Psoas muscle (tissue), 8 donors: ENCODE results near the gene NEU4. TPM values are rescaled to one million over a fixed set of nuclear protein-coding genes. Genes with fewer than 3 reads are reported as not detected.
A peak's percentile ranks its signal among the peaks of the same experiment; 100 is the strongest.

Experiments used
- ATAC-seq, 4 donors: fragments of 200-7000 bp; cut with Tn5 transposase; one replicate each; pipeline ENCODE4 v1.9.1; 2020; ENCODE audit warnings: moderate library complexity in 3 of 4, mild to moderate bottlenecking in 2 of 4
- DNase-seq, 2 donors: peaks; one replicate each; pipeline ENCODE4 v3.0.0-alpha.2; 2020
- H3K27ac ChIP-seq: fragments of 200-600 bp; one replicate; pipeline ENCODE4 v1.8.0; 2022
- H3K27me3 ChIP-seq, 3 donors: fragments of 200-600 bp in 1 of 3; one replicate each; pipeline versions ENCODE4 v1.6.1 to v1.8.0; 2013 to 2022; ENCODE audit warnings: low read length in 2 of 3, mild to moderate bottlenecking in 2 of 3, moderate library complexity in 1 of 3; ENCODE audit not compliant: insufficient read depth in 3 of 3
- H3K36me3 ChIP-seq, 2 donors: fragments of 200-600 bp in 1 of 2; one replicate each; pipeline versions ENCODE4 v1.6.1 to v1.8.0; 2013 to 2022; ENCODE audit warnings: low read depth in 1 of 2, mild to moderate bottlenecking in 1 of 2, moderate library complexity in 1 of 2; ENCODE audit not compliant: insufficient read depth in 1 of 2
- H3K4me1 ChIP-seq: fragments of 200-600 bp; one replicate; pipeline ENCODE4 v1.8.0; 2022
- H3K4me3 ChIP-seq: fragments of 200-600 bp; one replicate; pipeline ENCODE4 v1.8.0; 2022; ENCODE audit warnings: mild to moderate bottlenecking
- H3K9me3 ChIP-seq: fragments of 200-600 bp; one replicate; pipeline ENCODE4 v1.8.0; 2022
- CTCF ChIP-seq: fragments of 200-600 bp; IDR thresholded peaks from one replicate; pipeline ENCODE4 v1.8.0; 2022; ENCODE audit warnings: antibody characterized with exemption
- WGBS, 3 donors: extraction: QIAGEN DNeasy Blood & Tissue Kit; methylation state at CpG; one replicate each; pipeline versions ENCODE4 v1.1.6 to v1.1.7; 2013; 5-methylcytosine and 5-hydroxymethylcytosine counted together
- intact Hi-C, 2 donors: fragments of 100-400 bp; cut with DNase I; formaldehyde crosslinking; loops; one replicate each; pipeline versions ENCODE4 v1.11.0 to v1.14.2; 2022
- polyA plus RNA-seq, 3 donors: library from polyadenylated mRNA; stranded (reverse); fragments of 200-250 nt; gene quantifications; one replicate each; pipeline ENCODE4 v1.2.3, GENCODE V29; 2013
- total RNA-seq, 4 donors: library from RNA; stranded (reverse); fragmentation: NEBNext Ultra II Directional in 2 of 4; extraction: Animal tissue kit (Norgen Biotek cat#: 25700) in 2 of 4; gene quantifications; one replicate each; pipeline versions ENCODE4 v1.2.1 to v1.2.4, GENCODE V29; 2021 to 2023
- donor health status: healthy with polysubstance abuse.
- donor health status: DM: no; HTN: no; CAD: no; lungs with moderate emphysema.
- donor health status: Bipolar disorder and iron deficiency.
- donor health status: healthy.
- donor health status: DM: yes; HTN: yes; CAD: no.
- donor health status: DM: no; HTN: no; CAD: no.
- donor health status: DM: no; HTN: no; CAD: no.
- donor health status: DM: yes; HTN: yes; CAD: no.

Gene NEU4
- total and polyA plus RNA-seq, 7 donors: 0.44 to 54.6 (median 7.5) TPM

DNA sequence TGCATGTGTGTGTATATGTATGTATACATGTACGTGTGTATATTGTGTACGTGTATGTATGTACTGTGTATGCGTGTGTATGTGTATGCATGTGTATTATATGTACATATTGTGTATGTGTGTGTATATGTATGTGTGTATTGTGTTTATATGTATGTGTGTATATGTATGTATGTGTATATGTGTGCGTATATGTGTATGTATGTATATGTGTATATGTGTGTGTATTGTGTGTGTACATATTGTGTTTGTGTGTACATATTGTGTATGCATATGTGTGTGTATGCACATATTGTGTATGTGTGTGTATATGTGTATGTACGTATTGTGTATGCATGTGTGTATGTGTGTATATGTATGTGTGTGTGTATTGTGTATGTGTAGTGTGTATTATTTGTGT is 15.6 kb upstream of the NEU4 start:
- intact Hi-C loops: no loop called here
- no peak overlapping the region for H3K27ac ChIP-seq
- H3K4me3 ChIP-seq: no peak overlapping the region
- no peaks in the 10 kb centered on the region for H3K9me3 ChIP-seq
- H3K27me3 ChIP-seq: no peaks in the 10 kb centered on the region
- ATAC-seq (no peak), DNase-seq (no peak)
- 92 to 95% (median 93%) methylated on average over 5 of the region's 5 CpGs for WGBS, 3 donors
- no peaks in the 10 kb centered on the region for H3K36me3 ChIP-seq
- no peak for TF ChIP-seq CTCF
- H3K4me1 ChIP-seq: no peaks in the 10 kb centered on the region

- DNase-seq (peak in 1 of 2 donors; percentile 6), ATAC-seq (no peak)
- no peaks in the 10 kb centered on the region for H3K27me3 ChIP-seq
- no peaks in the 10 kb centered on the region for H3K4me1 ChIP-seq
- no peak overlapping the region for H3K27ac ChIP-seq
- no peaks in the 10 kb centered on the region for H3K9me3 ChIP-seq
- WGBS, 3 donors: 80 to 87% (median 81%) methylated on average over 10 of the region's 10 CpGs
- intact Hi-C loops: no loop called here
- H3K4me3 ChIP-seq: no peak overlapping the region
- no peak for TF ChIP-seq CTCF
- no peaks in the 10 kb centered on the region for H3K36me3 ChIP-seq
Observed at GRCh38 chr2:241794250-241794823, 14.7 kb upstream of the NEU4 start.

DNA sequence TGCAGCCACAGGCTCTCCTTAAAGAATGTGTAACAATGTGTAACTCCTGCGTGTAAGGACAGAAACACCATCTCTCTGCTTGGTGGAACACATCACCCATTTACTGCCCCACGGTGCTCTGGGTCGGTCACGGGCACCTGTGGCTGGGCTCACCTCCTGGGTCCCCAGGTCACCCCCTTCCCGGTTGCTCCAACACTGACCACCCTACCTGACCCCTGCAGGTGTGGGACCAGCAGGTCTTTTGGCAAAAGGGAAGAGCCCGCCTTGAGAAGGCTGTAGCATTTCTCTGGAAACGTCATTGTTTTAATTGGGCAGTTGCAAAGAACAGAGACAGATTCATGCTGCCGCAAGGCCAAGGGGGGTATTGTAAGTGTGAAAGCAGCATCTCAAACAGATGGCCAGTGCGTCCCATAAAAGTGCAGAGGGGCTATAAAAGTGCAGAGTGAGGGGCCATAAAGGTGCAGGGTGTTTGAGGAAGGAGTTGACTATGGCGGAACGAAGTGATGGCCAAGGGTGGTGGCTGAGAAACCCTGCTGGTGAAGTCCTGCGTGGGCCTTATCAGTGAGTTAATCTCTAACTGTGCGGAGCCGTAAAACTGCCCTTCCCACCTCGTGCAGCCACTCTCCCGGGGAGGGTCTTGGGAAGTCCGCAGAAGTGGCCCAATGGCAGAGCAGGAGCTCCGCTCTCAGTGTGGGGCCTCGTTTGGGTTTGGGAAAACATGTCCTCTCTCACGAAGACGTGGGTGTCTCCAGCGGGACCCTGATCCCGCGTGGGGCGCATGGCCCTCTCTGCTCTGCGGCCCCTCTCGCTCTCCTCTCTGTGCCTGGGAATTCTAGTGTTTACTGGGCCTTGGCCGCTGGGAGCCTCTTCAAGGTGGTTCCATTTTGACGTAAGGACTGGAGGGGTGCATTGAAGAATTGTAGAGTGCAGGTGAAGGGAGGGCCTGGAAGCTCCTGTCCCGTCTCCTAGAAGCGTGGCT is 13.7 kb upstream of the NEU4 start:
- intact Hi-C loops: no loop called here
- Histone ChIP-seq H3K36me3 (no peaks in the 10 kb centered on the region), H3K27me3 (no peaks in the 10 kb centered on the region), H3K4me3 (no peak overlapping the region), H3K9me3 (no peaks in the 10 kb centered on the region), H3K27ac (no peak overlapping the region), H3K4me1 (no peaks in the 10 kb centered on the region)
- TF ChIP-seq CTCF: no peak
- no peak for ATAC-seq
- 79 to 80% (median 80%) methylated on average over 31 of the region's 31 CpGs for WGBS, 3 donors
- peak in 1 of 2 donors; percentile 5 for DNase-seq

- DNase-seq (no peak), ATAC-seq (no peak)
- Histone ChIP-seq H3K4me1 (no peaks in the 10 kb centered on the region), H3K36me3 (no peaks in the 10 kb centered on the region), H3K4me3 (no peak overlapping the region), H3K9me3 (no peaks in the 10 kb centered on the region), H3K27ac (no peak overlapping the region), H3K27me3 (no peaks in the 10 kb centered on the region)
- intact Hi-C loops: no loop called here
- 93 to 98% (median 96%) methylated on average over 13 of the region's 13 CpGs for WGBS, 3 donors
- no peak for TF ChIP-seq CTCF
Observed at GRCh38 chr2:241796209-241796608, 12.8 kb upstream of the NEU4 start.
